ENCODE results near the gene COPS9. TPM values are rescaled to one million over a fixed set of nuclear protein-coding genes. Genes with fewer than 3 reads are reported as not detected.

Gene COPS9
- total RNA-seq, 1 experiment from 2014 or later: 134 TPM

DNA sequence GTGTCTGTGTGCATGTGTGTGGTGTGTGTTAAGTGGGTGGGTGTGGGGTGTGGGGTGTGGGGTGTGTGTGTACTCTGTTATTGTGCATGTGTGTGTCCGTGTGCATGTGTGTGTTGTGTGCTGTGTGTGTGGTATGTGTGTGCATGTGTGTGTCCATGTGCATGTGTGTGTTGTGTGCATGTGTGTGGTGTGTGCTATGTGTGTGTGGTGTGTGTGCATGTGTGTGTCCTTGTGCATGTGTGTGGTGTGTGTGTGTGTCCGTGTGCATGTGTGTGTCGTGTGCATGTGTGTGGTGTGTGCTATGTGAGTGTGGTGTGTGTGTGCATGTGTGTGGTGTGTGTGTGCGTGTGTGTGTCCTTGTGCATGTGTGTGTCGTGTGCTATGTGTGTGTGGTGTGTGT, 11.3 kb upstream of the COPS9 start:
- in situ Hi-C loops (cut with HindIII; ENCODE audit: low pct_unique_long_range_greater_than_20kb, low sequenced_read_pairs) (no loop called here), intact Hi-C loops (cut with micrococcal nuclease; ENCODE audit: unreplicated experiment) (no loop called here)
- no peak for ATAC-seq
- BruUV-seq (replicated peaks): no TSS peak
- ChIA-PET POLR2A (no interaction called here), CTCF (no interaction called here)
- Histone ChIP-seq H3K27ac (ENCODE audit: low read length) (no peak overlapping the region), H3K4me1 (ENCODE audit: control insufficient read depth, insufficient read depth, low read length) (no peaks in the 10 kb centered on the region; the same call in 1 of the 2 replicates), H3K4me3 (ENCODE audit: low read depth in 2 of 2, low read length in 2 of 2) (no peak overlapping the region), H3K27me3 (ENCODE audit: control insufficient read depth, insufficient read depth, low read length) (peaks cover 3% of the 10 kb centered on the region), H3K9me3 (ENCODE audit: control insufficient read depth, insufficient read depth, low read depth, low read length) (no peaks in the 10 kb centered on the region), H3K36me3 (ENCODE audit: control insufficient read depth, insufficient read depth, low read length) (no peaks in the 10 kb centered on the region)
- DNase-seq (ENCODE audit: low read depth, low spot score): no peak
- TF ChIP-seq, protein P1, sequence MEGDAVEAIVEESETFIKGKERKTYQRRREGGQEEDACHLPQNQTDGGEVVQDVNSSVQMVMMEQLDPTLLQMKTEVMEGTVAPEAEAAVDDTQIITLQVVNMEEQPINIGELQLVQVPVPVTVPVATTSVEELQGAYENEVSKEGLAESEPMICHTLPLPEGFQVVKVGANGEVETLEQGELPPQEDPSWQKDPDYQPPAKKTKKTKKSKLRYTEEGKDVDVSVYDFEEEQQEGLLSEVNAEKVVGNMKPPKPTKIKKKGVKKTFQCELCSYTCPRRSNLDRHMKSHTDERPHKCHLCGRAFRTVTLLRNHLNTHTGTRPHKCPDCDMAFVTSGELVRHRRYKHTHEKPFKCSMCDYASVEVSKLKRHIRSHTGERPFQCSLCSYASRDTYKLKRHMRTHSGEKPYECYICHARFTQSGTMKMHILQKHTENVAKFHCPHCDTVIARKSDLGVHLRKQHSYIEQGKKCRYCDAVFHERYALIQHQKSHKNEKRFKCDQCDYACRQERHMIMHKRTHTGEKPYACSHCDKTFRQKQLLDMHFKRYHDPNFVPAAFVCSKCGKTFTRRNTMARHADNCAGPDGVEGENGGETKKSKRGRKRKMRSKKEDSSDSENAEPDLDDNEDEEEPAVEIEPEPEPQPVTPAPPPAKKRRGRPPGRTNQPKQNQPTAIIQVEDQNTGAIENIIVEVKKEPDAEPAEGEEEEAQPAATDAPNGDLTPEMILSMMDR (IDR thresholded peaks at IDR 0.05): no peak
- TF ChIP-seq POLR2AphosphoS5 (IDR thresholded peaks at IDR 0.05; ENCODE audit: low read depth, low read length) (no peak), TCF7L2 (IDR thresholded peaks at IDR 0.05; ENCODE audit: low read depth, low read length) (no peak), SIN3A (IDR thresholded peaks at IDR 0.05; ENCODE audit: borderline replicate concordance, insufficient read depth, low read depth, low read length) (no peak)
- TF ChIP-seq, protein P2, sequence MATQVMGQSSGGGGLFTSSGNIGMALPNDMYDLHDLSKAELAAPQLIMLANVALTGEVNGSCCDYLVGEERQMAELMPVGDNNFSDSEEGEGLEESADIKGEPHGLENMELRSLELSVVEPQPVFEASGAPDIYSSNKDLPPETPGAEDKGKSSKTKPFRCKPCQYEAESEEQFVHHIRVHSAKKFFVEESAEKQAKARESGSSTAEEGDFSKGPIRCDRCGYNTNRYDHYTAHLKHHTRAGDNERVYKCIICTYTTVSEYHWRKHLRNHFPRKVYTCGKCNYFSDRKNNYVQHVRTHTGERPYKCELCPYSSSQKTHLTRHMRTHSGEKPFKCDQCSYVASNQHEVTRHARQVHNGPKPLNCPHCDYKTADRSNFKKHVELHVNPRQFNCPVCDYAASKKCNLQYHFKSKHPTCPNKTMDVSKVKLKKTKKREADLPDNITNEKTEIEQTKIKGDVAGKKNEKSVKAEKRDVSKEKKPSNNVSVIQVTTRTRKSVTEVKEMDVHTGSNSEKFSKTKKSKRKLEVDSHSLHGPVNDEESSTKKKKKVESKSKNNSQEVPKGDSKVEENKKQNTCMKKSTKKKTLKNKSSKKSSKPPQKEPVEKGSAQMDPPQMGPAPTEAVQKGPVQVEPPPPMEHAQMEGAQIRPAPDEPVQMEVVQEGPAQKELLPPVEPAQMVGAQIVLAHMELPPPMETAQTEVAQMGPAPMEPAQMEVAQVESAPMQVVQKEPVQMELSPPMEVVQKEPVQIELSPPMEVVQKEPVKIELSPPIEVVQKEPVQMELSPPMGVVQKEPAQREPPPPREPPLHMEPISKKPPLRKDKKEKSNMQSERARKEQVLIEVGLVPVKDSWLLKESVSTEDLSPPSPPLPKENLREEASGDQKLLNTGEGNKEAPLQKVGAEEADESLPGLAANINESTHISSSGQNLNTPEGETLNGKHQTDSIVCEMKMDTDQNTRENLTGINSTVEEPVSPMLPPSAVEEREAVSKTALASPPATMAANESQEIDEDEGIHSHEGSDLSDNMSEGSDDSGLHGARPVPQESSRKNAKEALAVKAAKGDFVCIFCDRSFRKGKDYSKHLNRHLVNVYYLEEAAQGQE (IDR thresholded peaks at IDR 0.05; ENCODE audit: insufficient read depth in 1 of 2, low read depth in 2 of 2, low read length in 1 of 2): no peak

DNA sequence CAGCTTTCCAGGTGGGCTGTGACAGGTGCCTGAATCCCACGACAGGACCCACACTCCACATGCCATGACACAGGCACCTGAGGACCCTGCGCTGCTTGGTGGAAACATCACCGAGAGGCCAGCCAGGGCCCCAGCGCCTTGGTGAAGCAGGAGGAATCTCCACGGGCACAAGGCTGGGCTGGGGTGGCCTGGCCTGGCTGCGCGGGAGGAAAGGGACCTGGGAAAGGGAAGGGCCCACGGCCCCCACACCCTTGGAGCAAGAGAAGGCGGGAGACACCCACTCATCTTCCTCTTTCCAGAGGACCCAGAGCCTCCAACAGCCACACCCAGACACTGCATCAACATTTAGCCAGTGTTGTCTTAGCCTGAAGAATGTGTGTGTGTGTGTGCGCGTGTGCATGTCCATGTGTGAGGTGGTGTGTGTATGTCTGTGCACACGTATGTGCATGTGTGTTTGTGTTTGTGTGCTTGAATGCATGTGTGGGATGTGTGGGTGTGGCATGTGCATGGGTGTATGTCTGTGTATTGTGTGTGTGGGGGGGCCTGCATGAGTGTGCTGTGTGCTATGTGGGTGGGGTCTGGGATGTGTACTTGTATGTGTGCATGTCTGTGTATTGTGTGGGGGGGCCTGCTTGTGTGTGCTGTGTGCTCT, 10.6 kb upstream of the COPS9 start:
- TF ChIP-seq, protein P1 (IDR thresholded peaks at IDR 0.05): no peak
- TF ChIP-seq, protein P2 (IDR thresholded peaks at IDR 0.05; ENCODE audit: insufficient read depth in 1 of 2, low read depth in 2 of 2, low read length in 1 of 2): no peak
- no peak for TF ChIP-seq POLR2AphosphoS5 (IDR thresholded peaks at IDR 0.05; ENCODE audit: low read depth, low read length)
- TF ChIP-seq TCF7L2 (IDR thresholded peaks at IDR 0.05; ENCODE audit: low read depth, low read length): no peak
- no peak for TF ChIP-seq SIN3A (IDR thresholded peaks at IDR 0.05; ENCODE audit: borderline replicate concordance, insufficient read depth, low read depth, low read length)
- no peak overlapping the region for H3K27ac ChIP-seq (ENCODE audit: low read length)
- no peaks in the 10 kb centered on the region for H3K27me3 ChIP-seq (ENCODE audit: control insufficient read depth, insufficient read depth, low read length)
- intact Hi-C loops (cut with micrococcal nuclease; ENCODE audit: unreplicated experiment): no loop called here
- BruUV-seq (replicated peaks): no TSS peak
- no peak overlapping the region for H3K4me3 ChIP-seq (ENCODE audit: low read depth in 2 of 2, low read length in 2 of 2)
- in situ Hi-C loops (cut with HindIII; ENCODE audit: low pct_unique_long_range_greater_than_20kb, low sequenced_read_pairs): no loop called here
- H3K4me1 ChIP-seq (ENCODE audit: control insufficient read depth, insufficient read depth, low read length): no peaks in the 10 kb centered on the region; the same call in 1 of the 2 replicates
- H3K9me3 ChIP-seq (ENCODE audit: control insufficient read depth, insufficient read depth, low read depth, low read length): no peaks in the 10 kb centered on the region
- DNase-seq (ENCODE audit: low read depth, low spot score): no peak
- no peak for ATAC-seq
- no peaks in the 10 kb centered on the region for H3K36me3 ChIP-seq (ENCODE audit: control insufficient read depth, insufficient read depth, low read length)
- ChIA-PET POLR2A (no interaction called here), CTCF (no interaction called here)
